WTC11 (cell line): ENCODE data around the gene TAF13. TPM values are rescaled to one million over a fixed set of nuclear protein-coding genes. Genes with fewer than 3 reads are reported as not detected.

Experiments
- ATAC-seq: fragments of 200-7000 bp; cut with Tn5 transposase; 2 replicates; pipeline ENCODE4 v1.10.0; 2021; ENCODE audit warnings: mild to moderate bottlenecking, moderate library complexity
- Bru-seq: library from RNA; stranded (reverse); fragments of 400-500 nt; gene quantifications from one replicate; lab custom pipeline; 2021; lab: Mats Ljungman, UMichigan
- CTCF ChIA-PET: fragments of 300-600 bp; sonication (Branson Sonifier 250); formaldehyde crosslinking; loops from one replicate; lab custom pipeline; 2021; ENCODE audit warnings: antibody characterized with exemption; lab: Charles Lee
- POLR2A ChIA-PET: fragments of 350-600 bp; sonication (Branson Sonifier 250); formaldehyde crosslinking; loops from one replicate; lab custom pipeline; 2021; ENCODE audit warnings: antibody characterized with exemption; lab: Charles Lee
- DNase-seq: peaks from one replicate; pipeline ENCODE4 v3.0.0; 2021; ENCODE audit warnings: low spot score
- H3K27ac Mint-ChIP-seq: 2 replicates; pipeline ENCODE4 v1.8.0; 2021; ENCODE audit warnings: mixed read lengths
- H3K27me3 Mint-ChIP-seq: 2 replicates; pipeline ENCODE4 v1.8.0; 2021; ENCODE audit warnings: low read depth, mild to moderate bottlenecking, moderate library complexity, mixed read lengths
- H3K36me3 Mint-ChIP-seq: 2 replicates; pipeline ENCODE4 v1.8.0; 2021; ENCODE audit warnings: mixed read lengths
- H3K4me1 Mint-ChIP-seq: 2 replicates; pipeline ENCODE4 v1.8.0; 2022; ENCODE audit warnings: mixed read lengths
- H3K4me3 Mint-ChIP-seq: 2 replicates; pipeline ENCODE4 v1.8.0; 2021; ENCODE audit warnings: mild to moderate bottlenecking, moderate library complexity, mixed read lengths
- H3K9me3 Mint-ChIP-seq: 2 replicates; pipeline ENCODE4 v1.8.0; 2021; ENCODE audit warnings: mixed read lengths
- CREM ChIP-seq: sonication (generic); formaldehyde crosslinking; IDR thresholded peaks from 2 replicates; pipeline ENCODE4 v1.8.1; 2022; ENCODE audit warnings: mild to moderate bottlenecking, missing genetic modification reagents, moderate library complexity
- E2F1 ChIP-seq: sonication (generic); formaldehyde crosslinking; IDR thresholded peaks from 2 replicates; pipeline ENCODE4 v1.8.0; 2022; ENCODE audit warnings: mild to moderate bottlenecking, missing genetic modification reagents
- ETV6 ChIP-seq: sonication (generic); formaldehyde crosslinking; IDR thresholded peaks from 2 replicates; pipeline ENCODE4 v1.8.1; 2022; ENCODE audit warnings: mild to moderate bottlenecking, missing genetic modification reagents
- FOXK1 ChIP-seq: sonication (generic); formaldehyde crosslinking; IDR thresholded peaks from 2 replicates; pipeline ENCODE4 v1.8.0; 2022; ENCODE audit warnings: mild to moderate bottlenecking, moderate library complexity, missing genetic modification reagents
- GABPB1 ChIP-seq: sonication (generic); formaldehyde crosslinking; IDR thresholded peaks from 2 replicates; pipeline ENCODE4 v1.8.1; 2023; ENCODE audit warnings: mild to moderate bottlenecking, missing genetic modification reagents
- KAT7 ChIP-seq: sonication (generic); formaldehyde crosslinking; IDR thresholded peaks from 2 replicates; pipeline ENCODE4 v1.8.1; 2023; ENCODE audit warnings: missing genetic modification reagents, mild to moderate bottlenecking, borderline replicate concordance
- MAX ChIP-seq: sonication (generic); formaldehyde crosslinking; IDR thresholded peaks from 2 replicates; pipeline ENCODE4 v1.8.0; 2022; ENCODE audit warnings: mild to moderate bottlenecking, missing genetic modification reagents
- SMAD3 ChIP-seq: sonication (generic); formaldehyde crosslinking; IDR thresholded peaks from 2 replicates; pipeline ENCODE4 v1.8.0; 2022; ENCODE audit warnings: missing genetic modification reagents, mild to moderate bottlenecking, borderline replicate concordance
- SP1 ChIP-seq: sonication (generic); formaldehyde crosslinking; conservative IDR thresholded peaks from 2 replicates; pipeline ENCODE4 v1.8.1; 2022; ENCODE audit warnings: missing genetic modification reagents
- USF1 ChIP-seq: sonication (generic); formaldehyde crosslinking; IDR thresholded peaks from 2 replicates; pipeline ENCODE4 v1.8.0; 2022; ENCODE audit warnings: mild to moderate bottlenecking, missing genetic modification reagents
- ZNF263 ChIP-seq: sonication (generic); formaldehyde crosslinking; IDR thresholded peaks from 2 replicates; pipeline ENCODE4 v1.8.1; 2022; ENCODE audit warnings: low read depth, mild to moderate bottlenecking, moderate library complexity, missing genetic modification reagents
- ZNF396 ChIP-seq: fragments of 250-450 bp; sonication (Bioruptor Pico); IDR thresholded peaks from 2 replicates; pipeline ENCODE4 v1.8.0; 2021; ENCODE audit warnings: mild to moderate bottlenecking, moderate library complexity, borderline replicate concordance
- long read RNA-seq, 3 experiments: library from RNA in 1 of 3; library from capped mRNA in 1 of 3; library from polyadenylated mRNA in 1 of 3; unstranded in 2 of 3; stranded (forward) in 1 of 3; transcript quantifications; one replicate each; pipeline ENCODE4 v2.0.0, GENCODE V29; 2021
- total RNA-seq: library from RNA; stranded (reverse); gene quantifications from 3 replicates; pipeline ENCODE4 v1.2.3, GENCODE V29; 2021
- TF ChIP-seq, protein P1 (sequence below): sonication (generic); formaldehyde crosslinking; IDR thresholded peaks from 2 replicates; pipeline ENCODE4 v1.8.1; 2023; ENCODE audit warnings: mild to moderate bottlenecking, missing genetic modification reagents
- TF ChIP-seq, protein P2 (sequence below): sonication (generic); formaldehyde crosslinking; IDR thresholded peaks from 2 replicates; pipeline ENCODE4 v1.8.0; 2023; ENCODE audit warnings: mild to moderate bottlenecking, missing genetic modification reagents
- TF ChIP-seq, protein P3 (sequence below): sonication (generic); formaldehyde crosslinking; IDR thresholded peaks from 2 replicates; pipeline ENCODE4 v1.8.0; 2023; ENCODE audit warnings: missing genetic modification reagents, mild to moderate bottlenecking, borderline replicate concordance
- TF ChIP-seq, protein P4 (sequence below): sonication (generic); formaldehyde crosslinking; IDR thresholded peaks from 2 replicates; pipeline ENCODE4 v1.8.1; 2022; ENCODE audit warnings: mild to moderate bottlenecking, moderate library complexity, missing genetic modification reagents
- TF ChIP-seq, protein P5 (sequence below): sonication (generic); formaldehyde crosslinking; IDR thresholded peaks from 2 replicates; pipeline ENCODE4 v1.8.0; 2022; ENCODE audit warnings: mild to moderate bottlenecking, missing genetic modification reagents

TAF13 gene, protein sequence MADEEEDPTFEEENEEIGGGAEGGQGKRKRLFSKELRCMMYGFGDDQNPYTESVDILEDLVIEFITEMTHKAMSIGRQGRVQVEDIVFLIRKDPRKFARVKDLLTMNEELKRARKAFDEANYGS
- 35.2 to 43.0 TPM (median 37.3 TPM) in 3 replicates for total RNA-seq
- Bru-seq, nascent RNA: percentile 88 among the genes with signal in this experiment
- long read RNA-seq, experiment 1, partial matches to known transcripts: 5 of 5 reads
- long read RNA-seq, experiment 1, other reads (novel, unspliced or antisense): 0 of 5 reads
- long read RNA-seq, experiment 2, partial matches to known transcripts: 40 of 44 reads
- long read RNA-seq, experiment 2, other reads (novel, unspliced or antisense): 1 of 44 reads
- long read RNA-seq, experiment 3, partial matches to known transcripts: 0 of 3 reads
- long read RNA-seq, experiment 3, other reads (novel, unspliced or antisense): 3 of 3 reads

DNA sequence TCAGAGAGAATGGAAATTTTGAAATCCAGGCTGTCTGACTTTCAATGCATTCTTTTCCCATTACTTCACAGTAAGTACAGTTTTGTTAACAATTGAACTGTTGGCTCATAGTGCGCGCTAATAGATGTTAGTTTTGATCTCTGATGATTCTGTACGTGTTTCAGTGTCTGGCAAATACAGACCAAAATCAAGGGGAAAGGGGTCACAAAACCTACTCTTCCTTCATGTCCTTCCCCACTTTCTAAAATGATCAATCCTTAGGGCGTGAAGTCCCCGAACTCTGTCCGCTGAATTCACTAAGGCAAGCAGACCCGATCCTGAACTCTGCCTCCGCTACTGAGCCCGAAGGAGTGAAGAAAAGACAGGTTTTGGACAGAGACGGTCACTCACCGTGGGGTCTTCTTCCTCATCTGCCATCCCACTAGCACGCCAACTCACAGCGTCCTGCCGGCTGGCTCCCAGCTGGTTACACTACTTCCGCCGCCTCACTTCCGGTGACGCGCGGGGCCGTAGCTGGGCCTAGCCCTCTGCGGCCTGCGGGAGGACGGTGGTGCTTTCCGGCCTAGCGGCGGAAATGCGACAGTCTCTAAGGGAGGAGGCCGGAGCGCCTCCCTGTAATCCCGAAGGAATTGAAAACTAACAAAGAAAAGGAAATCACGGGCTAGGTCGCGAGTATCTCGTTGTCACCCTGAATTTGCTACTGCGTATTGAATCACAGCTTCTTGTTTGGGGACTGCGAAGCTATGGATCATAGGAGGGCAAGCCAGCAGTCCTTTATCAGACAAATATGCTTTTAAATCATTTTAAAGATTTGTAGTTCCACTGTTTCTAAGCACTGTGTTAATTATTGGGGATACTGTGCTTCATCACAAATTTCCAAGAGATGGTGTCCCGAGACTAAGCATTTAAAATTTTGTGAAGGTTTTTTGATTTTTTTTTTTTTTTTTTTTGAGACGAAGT, at the start of gene TAF13:
Gene TAF13, minus strand, starts transcription at position 473 of the 960 bp plus-strand sequence. Its CDS starts 56 bp downstream, at position 417.
- H3K27ac Mint-ChIP-seq: peak within 1 kb of the TSS; percentile 98
- no peaks in the 10 kb centered on the region for H3K9me3 Mint-ChIP-seq
- peaks cover 27% of the 10 kb centered on the region for H3K4me1 Mint-ChIP-seq
- ChIA-PET CTCF (interaction anchor here (0.6 to 1.5 kb wide), 8 partner anchors 15 to 516 kb away, joined by 3 to 6 read pairs (median 3); a partner anchor contains a TSS), POLR2A (interaction anchor here (0.6 to 1.6 kb wide), 5 partner anchors 12 to 138 kb away, joined by 3 to 17 read pairs (median 3); partner anchors contain the start of genes SARS1 and WDR47)
- H3K36me3 Mint-ChIP-seq: peaks cover 32% of the 10 kb centered on the region
- DNase-seq (peak; percentile 92), ATAC-seq (peak; percentile 99)
- H3K4me3 Mint-ChIP-seq: peak within 1 kb of the TSS; percentile 99
- no peaks in the 10 kb centered on the region for H3K27me3 Mint-ChIP-seq
- TF ChIP-seq FOXK1 (CRISPR knock-in tag) (peak; percentile 98), SP1 (CRISPR knock-in tag) (peak; percentile 70; the same call in 1 of the 2 replicates), ZNF396 (CRISPR knock-in tag) (no peak), KAT7 (CRISPR knock-in tag) (0 out of 2 replicates have a peak, but pooled peaks have one; percentile 46), ZNF263 (CRISPR knock-in tag) (peak; percentile 52; the same call in 1 of the 2 replicates), MAX (peak; percentile 84), SMAD3 (CRISPR knock-in tag) (no peak), E2F1 (CRISPR knock-in tag) (0 out of 2 replicates have a peak, but pooled peaks have one; percentile 45), CREM (CRISPR knock-in tag) (peak; percentile 84; the same call in 1 of the 2 replicates), GABPB1 (peak; percentile 77; the same call in 1 of the 2 replicates), ETV6 (CRISPR knock-in tag) (peak; percentile 88), USF1 (CRISPR knock-in tag) (peak; percentile 39; the same call in 1 of the 2 replicates)
- TF ChIP-seq, protein P1, sequence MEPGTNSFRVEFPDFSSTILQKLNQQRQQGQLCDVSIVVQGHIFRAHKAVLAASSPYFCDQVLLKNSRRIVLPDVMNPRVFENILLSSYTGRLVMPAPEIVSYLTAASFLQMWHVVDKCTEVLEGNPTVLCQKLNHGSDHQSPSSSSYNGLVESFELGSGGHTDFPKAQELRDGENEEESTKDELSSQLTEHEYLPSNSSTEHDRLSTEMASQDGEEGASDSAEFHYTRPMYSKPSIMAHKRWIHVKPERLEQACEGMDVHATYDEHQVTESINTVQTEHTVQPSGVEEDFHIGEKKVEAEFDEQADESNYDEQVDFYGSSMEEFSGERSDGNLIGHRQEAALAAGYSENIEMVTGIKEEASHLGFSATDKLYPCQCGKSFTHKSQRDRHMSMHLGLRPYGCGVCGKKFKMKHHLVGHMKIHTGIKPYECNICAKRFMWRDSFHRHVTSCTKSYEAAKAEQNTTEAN: 0 out of 2 replicates have a peak, but pooled peaks have one; percentile 45
- TF ChIP-seq, protein P2, sequence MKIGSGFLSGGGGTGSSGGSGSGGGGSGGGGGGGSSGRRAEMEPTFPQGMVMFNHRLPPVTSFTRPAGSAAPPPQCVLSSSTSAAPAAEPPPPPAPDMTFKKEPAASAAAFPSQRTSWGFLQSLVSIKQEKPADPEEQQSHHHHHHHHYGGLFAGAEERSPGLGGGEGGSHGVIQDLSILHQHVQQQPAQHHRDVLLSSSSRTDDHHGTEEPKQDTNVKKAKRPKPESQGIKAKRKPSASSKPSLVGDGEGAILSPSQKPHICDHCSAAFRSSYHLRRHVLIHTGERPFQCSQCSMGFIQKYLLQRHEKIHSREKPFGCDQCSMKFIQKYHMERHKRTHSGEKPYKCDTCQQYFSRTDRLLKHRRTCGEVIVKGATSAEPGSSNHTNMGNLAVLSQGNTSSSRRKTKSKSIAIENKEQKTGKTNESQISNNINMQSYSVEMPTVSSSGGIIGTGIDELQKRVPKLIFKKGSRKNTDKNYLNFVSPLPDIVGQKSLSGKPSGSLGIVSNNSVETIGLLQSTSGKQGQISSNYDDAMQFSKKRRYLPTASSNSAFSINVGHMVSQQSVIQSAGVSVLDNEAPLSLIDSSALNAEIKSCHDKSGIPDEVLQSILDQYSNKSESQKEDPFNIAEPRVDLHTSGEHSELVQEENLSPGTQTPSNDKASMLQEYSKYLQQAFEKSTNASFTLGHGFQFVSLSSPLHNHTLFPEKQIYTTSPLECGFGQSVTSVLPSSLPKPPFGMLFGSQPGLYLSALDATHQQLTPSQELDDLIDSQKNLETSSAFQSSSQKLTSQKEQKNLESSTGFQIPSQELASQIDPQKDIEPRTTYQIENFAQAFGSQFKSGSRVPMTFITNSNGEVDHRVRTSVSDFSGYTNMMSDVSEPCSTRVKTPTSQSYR (CRISPR knock-in tag): 0 out of 2 replicates have a peak, but pooled peaks have one; percentile 20
- TF ChIP-seq, protein P3, sequence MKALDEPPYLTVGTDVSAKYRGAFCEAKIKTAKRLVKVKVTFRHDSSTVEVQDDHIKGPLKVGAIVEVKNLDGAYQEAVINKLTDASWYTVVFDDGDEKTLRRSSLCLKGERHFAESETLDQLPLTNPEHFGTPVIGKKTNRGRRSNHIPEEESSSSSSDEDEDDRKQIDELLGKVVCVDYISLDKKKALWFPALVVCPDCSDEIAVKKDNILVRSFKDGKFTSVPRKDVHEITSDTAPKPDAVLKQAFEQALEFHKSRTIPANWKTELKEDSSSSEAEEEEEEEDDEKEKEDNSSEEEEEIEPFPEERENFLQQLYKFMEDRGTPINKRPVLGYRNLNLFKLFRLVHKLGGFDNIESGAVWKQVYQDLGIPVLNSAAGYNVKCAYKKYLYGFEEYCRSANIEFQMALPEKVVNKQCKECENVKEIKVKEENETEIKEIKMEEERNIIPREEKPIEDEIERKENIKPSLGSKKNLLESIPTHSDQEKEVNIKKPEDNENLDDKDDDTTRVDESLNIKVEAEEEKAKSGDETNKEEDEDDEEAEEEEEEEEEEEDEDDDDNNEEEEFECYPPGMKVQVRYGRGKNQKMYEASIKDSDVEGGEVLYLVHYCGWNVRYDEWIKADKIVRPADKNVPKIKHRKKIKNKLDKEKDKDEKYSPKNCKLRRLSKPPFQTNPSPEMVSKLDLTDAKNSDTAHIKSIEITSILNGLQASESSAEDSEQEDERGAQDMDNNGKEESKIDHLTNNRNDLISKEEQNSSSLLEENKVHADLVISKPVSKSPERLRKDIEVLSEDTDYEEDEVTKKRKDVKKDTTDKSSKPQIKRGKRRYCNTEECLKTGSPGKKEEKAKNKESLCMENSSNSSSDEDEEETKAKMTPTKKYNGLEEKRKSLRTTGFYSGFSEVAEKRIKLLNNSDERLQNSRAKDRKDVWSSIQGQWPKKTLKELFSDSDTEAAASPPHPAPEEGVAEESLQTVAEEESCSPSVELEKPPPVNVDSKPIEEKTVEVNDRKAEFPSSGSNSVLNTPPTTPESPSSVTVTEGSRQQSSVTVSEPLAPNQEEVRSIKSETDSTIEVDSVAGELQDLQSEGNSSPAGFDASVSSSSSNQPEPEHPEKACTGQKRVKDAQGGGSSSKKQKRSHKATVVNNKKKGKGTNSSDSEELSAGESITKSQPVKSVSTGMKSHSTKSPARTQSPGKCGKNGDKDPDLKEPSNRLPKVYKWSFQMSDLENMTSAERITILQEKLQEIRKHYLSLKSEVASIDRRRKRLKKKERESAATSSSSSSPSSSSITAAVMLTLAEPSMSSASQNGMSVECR: peak; percentile 71; the same call in 1 of the 2 replicates
- TF ChIP-seq, protein P4, sequence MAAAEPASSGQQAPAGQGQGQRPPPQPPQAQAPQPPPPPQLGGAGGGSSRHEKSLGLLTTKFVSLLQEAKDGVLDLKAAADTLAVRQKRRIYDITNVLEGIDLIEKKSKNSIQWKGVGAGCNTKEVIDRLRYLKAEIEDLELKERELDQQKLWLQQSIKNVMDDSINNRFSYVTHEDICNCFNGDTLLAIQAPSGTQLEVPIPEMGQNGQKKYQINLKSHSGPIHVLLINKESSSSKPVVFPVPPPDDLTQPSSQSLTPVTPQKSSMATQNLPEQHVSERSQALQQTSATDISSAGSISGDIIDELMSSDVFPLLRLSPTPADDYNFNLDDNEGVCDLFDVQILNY (CRISPR knock-in tag): no peak
- TF ChIP-seq, protein P5, sequence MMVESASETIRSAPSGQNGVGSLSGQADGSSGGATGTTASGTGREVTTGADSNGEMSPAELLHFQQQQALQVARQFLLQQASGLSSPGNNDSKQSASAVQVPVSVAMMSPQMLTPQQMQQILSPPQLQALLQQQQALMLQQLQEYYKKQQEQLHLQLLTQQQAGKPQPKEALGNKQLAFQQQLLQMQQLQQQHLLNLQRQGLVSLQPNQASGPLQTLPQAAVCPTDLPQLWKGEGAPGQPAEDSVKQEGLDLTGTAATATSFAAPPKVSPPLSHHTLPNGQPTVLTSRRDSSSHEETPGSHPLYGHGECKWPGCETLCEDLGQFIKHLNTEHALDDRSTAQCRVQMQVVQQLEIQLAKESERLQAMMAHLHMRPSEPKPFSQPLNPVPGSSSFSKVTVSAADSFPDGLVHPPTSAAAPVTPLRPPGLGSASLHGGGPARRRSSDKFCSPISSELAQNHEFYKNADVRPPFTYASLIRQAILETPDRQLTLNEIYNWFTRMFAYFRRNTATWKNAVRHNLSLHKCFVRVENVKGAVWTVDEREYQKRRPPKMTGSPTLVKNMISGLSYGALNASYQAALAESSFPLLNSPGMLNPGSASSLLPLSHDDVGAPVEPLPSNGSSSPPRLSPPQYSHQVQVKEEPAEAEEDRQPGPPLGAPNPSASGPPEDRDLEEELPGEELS (CRISPR knock-in tag): peak; percentile 73; the same call in 1 of the 2 replicates
